ENCODE results near the gene RAX2. TPM values are rescaled to one million over a fixed set of nuclear protein-coding genes. Genes with fewer than 3 reads are reported as not detected.

Gene RAX2
- total and polyA plus RNA-seq, 9 of the 15 experiments (the other 6 are each of a cell fraction or from before 2014, with no cell fraction given), result not detected

- TF ChIP-seq RUNX1 (IDR thresholded peaks at IDR 0.05; ENCODE audit: low read depth) (no peak), KDM1A (IDR thresholded peaks at IDR 0.05) (peak; percentile 97 to 99), ETV1 (tag; conservative IDR thresholded peaks at IDR 0.05; ENCODE audit: low read depth) (peak; percentile 77), NR1H2 (CRISPR knock-in tag; IDR thresholded peaks at IDR 0.05) (no peak), ETS2 (tag; IDR thresholded peaks at IDR 0.05; ENCODE audit: borderline replicate concordance, poor library complexity, severe bottlenecking) (no peak), SAP30 (IDR thresholded peaks at IDR 0.05; ENCODE audit: borderline replicate concordance, insufficient read depth, low read depth, low read length, poor library complexity, severe bottlenecking) (no peak), E2F8 (IDR thresholded peaks at IDR 0.05; ENCODE audit: low read depth, partially characterized antibody) (peak; percentile 74), SMARCB1 (IDR thresholded peaks at IDR 0.05; ENCODE audit: insufficient read length, low read depth) (no peak), ESRRB (CRISPR knock-in tag; IDR thresholded peaks at IDR 0.05; ENCODE audit: borderline replicate concordance) (no peak), ZBTB40 (IDR thresholded peaks at IDR 0.05) (peak; percentile 73), ZBTB40 (CRISPR knock-in tag; IDR thresholded peaks at IDR 0.05) (no peak), TBP (optimal IDR thresholded peaks at IDR 0.05; ENCODE audit: low read depth, low read length) (peak; percentile 42), HNRNPH1 (optimal IDR thresholded peaks at IDR 0.05; ENCODE audit: low read depth, low read length) (no peak), E2F5 (CRISPR knock-in tag; IDR thresholded peaks at IDR 0.05) (no peak), BACH1 (tag; IDR thresholded peaks at IDR 0.05) (no peak)
Measured at GRCh38 chr19:3721131-3721886, 50.7 kb downstream of the RAX2 start (continued).

Data from K562 (cell line).